NT2/D1 (cell line): Measurements from ENCODE around the gene TTI1.

Experiments
- YY1 ChIP-seq: IDR thresholded peaks from 2 replicates; pipeline ENCODE4 v1.6.1; 2011; ENCODE audit not compliant: insufficient read length, insufficient read depth
- ZNF274 ChIP-seq: IDR thresholded peaks from 2 replicates; pipeline ENCODE4 v1.6.1; 2011; ENCODE audit warnings: mild to moderate bottlenecking, low read depth, low read length

DNA sequence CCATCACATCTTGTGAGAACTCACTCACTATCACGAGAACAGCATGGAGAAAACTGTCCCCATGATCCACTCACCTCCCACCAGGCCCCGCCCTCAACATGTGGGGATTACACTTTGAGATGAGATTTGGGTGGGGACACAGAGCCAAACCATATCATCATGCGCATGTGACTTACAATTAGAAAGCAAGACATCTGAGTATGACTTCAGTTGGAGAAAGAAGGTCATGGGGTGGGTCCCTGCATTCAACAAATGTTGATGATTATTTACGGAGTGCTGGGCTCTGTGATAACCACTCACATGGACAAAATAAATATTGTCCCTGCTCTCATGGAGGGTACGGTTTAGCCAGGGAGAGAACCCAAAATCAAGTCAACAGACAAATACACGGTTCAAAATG is 92.4 kb downstream of the TTI1 start:
- no peak for TF ChIP-seq ZNF274
- no peak for TF ChIP-seq YY1
